Measurements from ENCODE around the gene AKR1D1.

GRCh38 chr7:138033241-138033640 is 43.0 kb upstream of the AKR1D1 start:
- TF ChIP-seq POLR2AphosphoS5 (IDR thresholded peaks at IDR 0.05; ENCODE audit: low read depth, low read length) = no peak
- no peak for TF ChIP-seq POLR2A (IDR thresholded peaks at IDR 0.05; ENCODE audit: low read depth, low read length)

All from GM12892 (cell line).